Measurements from ENCODE around the gene CDKAL1.

DNA sequence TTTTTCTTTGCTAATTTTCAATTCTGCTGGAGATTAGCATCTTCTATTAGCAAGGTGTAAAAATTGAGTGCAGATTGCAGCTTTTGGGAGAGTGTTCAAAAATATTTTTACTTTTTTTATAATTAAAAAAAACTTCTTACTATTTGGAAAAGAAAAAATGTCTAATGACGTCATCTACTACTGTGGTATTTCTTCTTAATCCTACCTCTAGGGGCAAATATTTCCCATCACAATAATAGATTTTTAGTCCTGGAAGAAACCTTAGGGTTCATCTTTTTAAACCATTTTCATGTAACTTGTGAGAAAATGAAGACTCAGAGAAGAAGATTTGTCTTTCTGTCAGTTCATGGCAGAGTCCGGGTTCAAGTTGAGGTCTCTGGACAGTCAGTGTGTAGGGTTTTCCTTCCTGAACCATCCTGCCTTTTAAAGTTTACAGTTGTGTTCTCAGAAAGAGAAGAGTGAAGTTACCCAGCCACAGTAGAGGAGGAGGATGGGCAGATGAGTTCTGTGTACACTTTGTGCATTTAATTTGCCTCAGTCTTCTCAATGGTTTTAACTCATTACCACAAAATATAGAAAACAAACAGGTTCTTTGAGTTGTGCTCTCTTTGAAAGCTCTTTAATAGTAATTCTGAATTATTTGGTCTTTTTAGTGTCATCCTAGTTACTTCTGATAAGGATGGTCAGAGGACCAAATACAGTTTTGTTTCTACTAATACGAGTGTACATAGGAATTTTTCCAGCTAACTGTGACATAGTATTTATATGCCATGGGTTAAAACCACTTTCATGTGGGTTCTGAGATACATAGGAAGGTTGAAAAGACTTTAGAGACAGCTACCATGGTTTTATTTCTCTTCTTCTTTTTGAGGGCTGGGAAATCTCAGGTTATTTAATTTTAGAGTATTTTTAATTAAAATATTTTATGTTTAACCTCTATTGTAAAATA lies 184.7 kb downstream of the CDKAL1 start:
- TF ChIP-seq, protein P1, sequence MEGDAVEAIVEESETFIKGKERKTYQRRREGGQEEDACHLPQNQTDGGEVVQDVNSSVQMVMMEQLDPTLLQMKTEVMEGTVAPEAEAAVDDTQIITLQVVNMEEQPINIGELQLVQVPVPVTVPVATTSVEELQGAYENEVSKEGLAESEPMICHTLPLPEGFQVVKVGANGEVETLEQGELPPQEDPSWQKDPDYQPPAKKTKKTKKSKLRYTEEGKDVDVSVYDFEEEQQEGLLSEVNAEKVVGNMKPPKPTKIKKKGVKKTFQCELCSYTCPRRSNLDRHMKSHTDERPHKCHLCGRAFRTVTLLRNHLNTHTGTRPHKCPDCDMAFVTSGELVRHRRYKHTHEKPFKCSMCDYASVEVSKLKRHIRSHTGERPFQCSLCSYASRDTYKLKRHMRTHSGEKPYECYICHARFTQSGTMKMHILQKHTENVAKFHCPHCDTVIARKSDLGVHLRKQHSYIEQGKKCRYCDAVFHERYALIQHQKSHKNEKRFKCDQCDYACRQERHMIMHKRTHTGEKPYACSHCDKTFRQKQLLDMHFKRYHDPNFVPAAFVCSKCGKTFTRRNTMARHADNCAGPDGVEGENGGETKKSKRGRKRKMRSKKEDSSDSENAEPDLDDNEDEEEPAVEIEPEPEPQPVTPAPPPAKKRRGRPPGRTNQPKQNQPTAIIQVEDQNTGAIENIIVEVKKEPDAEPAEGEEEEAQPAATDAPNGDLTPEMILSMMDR (IDR thresholded peaks at IDR 0.05), result no peak
- TF ChIP-seq POLR2A (IDR thresholded peaks at IDR 0.05), result no peak
